Activated naive CD4-positive, alpha-beta T cell treated with anti-CD3 and anti-CD28 coated beads, Interleukin-2, amount 50 U/mL, for 24 hours (primary cell): ENCODE results near the gene GDF9.

Experiments used
- H3K27ac Mint-ChIP-seq: one replicate; pipeline ENCODE4 v1.8.0; 2021; ENCODE audit warnings: mild to moderate bottlenecking, mixed read lengths
- H3K27me3 Mint-ChIP-seq: one replicate; pipeline ENCODE4 v1.8.0; 2021; ENCODE audit warnings: mixed read lengths
- H3K36me3 Mint-ChIP-seq: one replicate; pipeline ENCODE4 v1.8.0; 2021; ENCODE audit warnings: mixed read lengths
- H3K4me1 Mint-ChIP-seq: one replicate; pipeline ENCODE4 v1.8.0; 2021; ENCODE audit warnings: mixed read lengths
- H3K4me3 Mint-ChIP-seq: one replicate; pipeline ENCODE4 v1.8.0; 2021; ENCODE audit warnings: mild to moderate bottlenecking, mixed read lengths
- H3K9me3 Mint-ChIP-seq: one replicate; pipeline ENCODE4 v1.8.0; 2021; ENCODE audit warnings: mixed read lengths

GDF9 gene

GRCh38 chr5:132883261-132883834 lies 17.1 kb upstream of the GDF9 start:
- Mint-ChIP-seq H3K27ac (no peak overlapping the region), H3K36me3 (peaks cover 8% of the 10 kb centered on the region)

DNA sequence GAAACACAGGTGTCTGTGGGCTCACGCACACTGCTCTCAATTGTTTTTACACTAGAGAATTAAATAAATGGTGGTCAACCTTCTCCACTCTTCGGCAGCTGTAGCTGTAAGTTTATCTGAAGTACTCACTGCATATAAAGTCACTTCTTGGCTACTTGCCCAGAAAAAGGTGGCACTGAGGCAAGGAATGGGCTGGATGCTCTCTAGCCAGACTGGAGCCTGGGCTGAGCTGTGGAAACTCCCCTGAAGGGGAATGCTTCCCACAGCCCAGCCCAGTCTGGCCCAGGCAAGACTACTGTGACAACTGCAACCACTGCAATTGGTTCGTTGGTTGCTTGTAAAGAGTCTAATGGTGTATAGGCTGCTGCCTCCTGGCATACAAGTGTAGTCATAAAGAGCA lies 11.7 kb upstream of the GDF9 start:
- H3K36me3 Mint-ChIP-seq = peaks cover 5% of the 10 kb centered on the region
- no peak overlapping the region for H3K4me3 Mint-ChIP-seq
- H3K9me3 Mint-ChIP-seq = no peaks in the 10 kb centered on the region
- H3K27me3 Mint-ChIP-seq = no peaks in the 10 kb centered on the region
- peak overlapping the region; percentile 23 for H3K27ac Mint-ChIP-seq
- no peaks in the 10 kb centered on the region for H3K4me1 Mint-ChIP-seq

More at GRCh38 chr5:132883261-132883834, 17.1 kb upstream of the GDF9 start:
- H3K4me1 Mint-ChIP-seq = peaks cover 7% of the 10 kb centered on the region
- H3K4me3 Mint-ChIP-seq = no peak overlapping the region
- no peaks in the 10 kb centered on the region for H3K27me3 Mint-ChIP-seq
- no peaks in the 10 kb centered on the region for H3K9me3 Mint-ChIP-seq

GRCh38 chr5:132877466-132877865 lies 11.2 kb upstream of the GDF9 start:
- Mint-ChIP-seq H3K27ac (no peak overlapping the region), H3K36me3 (peaks cover 4% of the 10 kb centered on the region), H3K4me3 (no peak overlapping the region), H3K27me3 (no peaks in the 10 kb centered on the region), H3K9me3 (no peaks in the 10 kb centered on the region), H3K4me1 (no peaks in the 10 kb centered on the region)

GRCh38 chr5:132876020-132876759 lies 9.9 kb upstream of the GDF9 start:
- peaks cover 4% of the 10 kb centered on the region for H3K36me3 Mint-ChIP-seq

GRCh38 chr5:132873930-132874271 lies 7.6 kb upstream of the GDF9 start:
- H3K9me3 Mint-ChIP-seq = no peaks in the 10 kb centered on the region
- no peak overlapping the region for H3K4me3 Mint-ChIP-seq
- peaks cover 5% of the 10 kb centered on the region for H3K36me3 Mint-ChIP-seq
- no peak overlapping the region for H3K27ac Mint-ChIP-seq
- H3K4me1 Mint-ChIP-seq = peaks cover under 1% of the 10 kb centered on the region
- no peaks in the 10 kb centered on the region for H3K27me3 Mint-ChIP-seq

More at GRCh38 chr5:132876020-132876759, 9.9 kb upstream of the GDF9 start:
- no peaks in the 10 kb centered on the region for H3K9me3 Mint-ChIP-seq
- H3K27me3 Mint-ChIP-seq = no peaks in the 10 kb centered on the region
- no peaks in the 10 kb centered on the region for H3K4me1 Mint-ChIP-seq
- no peak overlapping the region for H3K27ac Mint-ChIP-seq
- H3K4me3 Mint-ChIP-seq = no peak overlapping the region

DNA sequence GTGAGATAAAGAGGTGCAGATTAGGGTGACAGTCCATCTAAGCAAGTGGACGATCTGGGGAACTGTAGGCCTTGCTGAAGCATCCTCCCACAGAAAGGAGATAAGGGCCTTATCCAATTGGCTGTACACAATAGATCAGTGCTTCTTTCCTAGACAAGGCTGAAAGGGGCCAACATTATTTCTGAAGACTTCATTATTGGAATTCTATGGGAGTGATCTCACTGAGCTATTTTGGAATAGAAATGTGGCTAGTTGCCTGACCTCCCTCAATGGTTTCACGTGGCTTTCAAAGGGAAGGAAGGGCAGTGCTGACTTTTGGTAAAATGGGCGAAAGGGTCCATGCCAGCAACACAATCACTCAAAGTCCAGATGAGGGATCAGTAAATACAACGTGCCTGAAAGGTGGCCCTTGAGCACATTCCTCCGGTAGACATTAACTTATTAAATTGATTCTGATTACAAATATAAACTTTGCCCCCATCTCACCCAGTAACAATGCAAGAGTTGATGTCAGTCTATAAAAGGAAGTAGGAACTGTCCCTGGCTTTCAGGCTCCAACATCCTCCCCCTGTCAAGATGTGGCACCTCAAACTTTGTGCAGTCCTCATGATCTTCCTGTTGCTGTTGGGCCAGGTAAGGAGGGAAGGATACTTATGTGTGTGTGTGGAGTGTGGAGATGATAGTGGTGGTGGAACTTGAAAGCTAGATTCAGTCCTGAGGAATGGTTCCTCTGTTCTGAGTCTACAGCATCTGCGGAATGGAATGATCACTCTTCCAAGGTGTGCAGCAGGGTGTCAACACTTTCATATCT lies 7.1 kb upstream of the GDF9 start, which contains the start of gene LEAP2:
Gene LEAP2 (plus strand): TSS at position 550 of the 811 bp plus-strand sequence. CDS start 27 bp downstream, at position 577.
- Mint-ChIP-seq H3K36me3 (peaks cover 8% of the 10 kb centered on the region), H3K27me3 (no peaks in the 10 kb centered on the region), H3K4me1 (peaks cover 6% of the 10 kb centered on the region), H3K9me3 (no peaks in the 10 kb centered on the region), H3K4me3 (no peak within 1 kb of the TSS), H3K27ac (peak within 1 kb of the TSS; percentile 52)

DNA sequence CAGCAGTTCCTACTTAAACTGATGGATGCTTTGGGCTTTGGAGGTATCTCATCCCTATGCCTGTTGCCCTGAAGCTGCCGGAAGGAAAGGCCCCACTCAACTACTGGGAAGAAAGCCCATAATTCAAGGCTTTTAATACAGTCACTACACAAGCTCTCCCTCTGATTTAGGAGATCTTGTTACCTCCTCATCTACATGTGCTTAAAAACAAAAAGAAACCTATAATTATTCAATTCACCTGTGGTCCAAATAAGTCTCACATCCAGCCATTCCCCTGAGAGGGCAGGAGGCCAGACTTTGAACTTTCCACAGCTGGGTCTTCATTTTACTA lies 6.5 kb upstream of the GDF9 start:
- peak overlapping the region; percentile 52 for H3K27ac Mint-ChIP-seq
- H3K36me3 Mint-ChIP-seq = peaks cover 5% of the 10 kb centered on the region
- peaks cover 11% of the 10 kb centered on the region for H3K4me1 Mint-ChIP-seq
- H3K4me3 Mint-ChIP-seq = no peak overlapping the region
- H3K9me3 Mint-ChIP-seq = no peaks in the 10 kb centered on the region
- no peaks in the 10 kb centered on the region for H3K27me3 Mint-ChIP-seq

GRCh38 chr5:132871459-132872284 lies 5.4 kb upstream of the GDF9 start:
- Mint-ChIP-seq H3K4me3 (no peak overlapping the region), H3K4me1 (peaks cover 18% of the 10 kb centered on the region), H3K27me3 (no peaks in the 10 kb centered on the region), H3K9me3 (no peaks in the 10 kb centered on the region), H3K27ac (no peak overlapping the region), H3K36me3 (peaks cover 12% of the 10 kb centered on the region)

- Mint-ChIP-seq H3K27me3 (no peaks in the 10 kb centered on the region), H3K27ac (peak overlapping the region; percentile 61), H3K4me1 (peaks cover 25% of the 10 kb centered on the region), H3K36me3 (peaks cover 14% of the 10 kb centered on the region), H3K9me3 (no peaks in the 10 kb centered on the region), H3K4me3 (no peak overlapping the region)
Observed at GRCh38 chr5:132870801-132871200, 4.5 kb upstream of the GDF9 start.

DNA sequence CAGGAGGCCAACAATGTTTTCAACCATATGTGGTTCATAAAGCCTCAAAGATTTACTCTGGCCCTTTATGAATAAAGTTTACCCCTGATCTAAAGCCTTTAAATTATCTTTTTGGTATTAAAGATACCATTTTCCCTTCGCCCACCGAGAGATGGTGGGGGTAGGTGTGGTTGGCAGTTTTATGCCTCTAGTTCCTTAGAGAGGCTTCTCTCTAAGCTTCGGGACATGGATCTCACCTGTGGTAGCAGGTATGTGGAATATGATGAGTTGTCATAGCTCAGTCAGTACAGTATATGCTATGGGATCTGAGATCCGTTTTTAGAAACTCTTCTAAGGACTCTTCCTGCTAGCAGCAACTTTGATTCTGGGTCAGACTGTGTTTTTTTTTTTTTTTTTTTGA lies 2.5 kb upstream of the GDF9 start:
- H3K27me3 Mint-ChIP-seq = no peaks in the 10 kb centered on the region
- peaks cover 32% of the 10 kb centered on the region for H3K4me1 Mint-ChIP-seq
- no peaks in the 10 kb centered on the region for H3K9me3 Mint-ChIP-seq
- peak overlapping the region; percentile 58 for H3K4me3 Mint-ChIP-seq
- H3K36me3 Mint-ChIP-seq = peaks cover 14% of the 10 kb centered on the region
- H3K27ac Mint-ChIP-seq = peak overlapping the region; percentile 79

DNA sequence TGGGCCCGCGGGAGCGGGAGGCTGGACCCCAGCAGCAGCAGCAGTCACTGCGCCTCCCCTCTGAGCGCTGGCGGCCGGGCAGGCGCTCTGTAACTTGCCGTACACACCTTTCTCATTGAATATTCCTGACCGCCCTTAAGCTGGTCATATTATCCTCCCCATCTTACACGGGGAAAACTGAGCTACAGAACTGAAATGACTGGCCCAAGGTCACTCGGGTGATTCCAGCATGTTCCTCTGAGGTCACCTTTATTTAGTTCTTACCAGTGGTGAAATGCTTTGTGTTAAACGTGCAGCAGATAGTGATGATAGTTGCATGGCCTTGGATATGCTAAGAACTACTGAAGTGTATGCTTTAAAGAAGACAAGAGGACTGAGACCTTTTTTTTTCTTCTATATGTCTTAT lies 780 bp upstream of the GDF9 start:
- Mint-ChIP-seq H3K27ac (peak overlapping the region; percentile 98), H3K4me1 (peaks cover 32% of the 10 kb centered on the region), H3K36me3 (peaks cover 14% of the 10 kb centered on the region), H3K27me3 (no peaks in the 10 kb centered on the region), H3K4me3 (peak overlapping the region; percentile 97), H3K9me3 (no peaks in the 10 kb centered on the region)

GRCh38 chr5:132865668-132866341 lies 464 bp downstream of the GDF9 start:
- Mint-ChIP-seq H3K9me3 (no peaks in the 10 kb centered on the region), H3K36me3 (peaks cover 14% of the 10 kb centered on the region), H3K4me3 (peak overlapping the region; percentile 97), H3K27ac (peak overlapping the region; percentile 98), H3K4me1 (peaks cover 32% of the 10 kb centered on the region), H3K27me3 (no peaks in the 10 kb centered on the region)

GRCh38 chr5:132860742-132861141 lies 5.5 kb downstream of the GDF9 start:
- peaks cover 6% of the 10 kb centered on the region for H3K4me1 Mint-ChIP-seq
- no peak overlapping the region for H3K4me3 Mint-ChIP-seq
- no peaks in the 10 kb centered on the region for H3K9me3 Mint-ChIP-seq
- H3K27ac Mint-ChIP-seq = no peak overlapping the region
- H3K36me3 Mint-ChIP-seq = no peaks in the 10 kb centered on the region
- H3K27me3 Mint-ChIP-seq = no peaks in the 10 kb centered on the region

GRCh38 chr5:132859889-132860437 lies 6.3 kb downstream of the GDF9 start:
- H3K9me3 Mint-ChIP-seq = no peaks in the 10 kb centered on the region
- no peaks in the 10 kb centered on the region for H3K4me1 Mint-ChIP-seq
- no peaks in the 10 kb centered on the region for H3K27me3 Mint-ChIP-seq
- H3K27ac Mint-ChIP-seq = no peak overlapping the region
- no peaks in the 10 kb centered on the region for H3K36me3 Mint-ChIP-seq
- H3K4me3 Mint-ChIP-seq = no peak overlapping the region

DNA sequence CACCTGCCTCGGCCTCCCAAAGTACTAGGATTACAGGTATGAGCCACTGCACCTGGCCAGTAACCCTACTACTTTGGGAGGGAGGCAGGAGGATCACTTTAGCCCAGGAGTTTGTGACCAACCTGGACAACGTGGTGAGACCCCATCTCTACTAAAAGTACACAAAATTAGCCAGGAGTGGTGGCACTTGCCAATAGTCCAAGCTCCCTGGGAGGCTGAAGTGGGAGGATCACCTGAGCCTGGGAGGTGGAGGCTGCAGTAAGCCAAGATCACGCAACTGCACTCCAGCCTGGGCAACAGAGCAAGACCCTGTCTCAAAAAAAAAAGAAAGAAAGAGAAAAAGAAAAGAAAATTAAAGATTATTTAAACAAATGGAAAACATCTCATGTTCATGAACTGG lies 10.3 kb downstream of the GDF9 start:
- no peaks in the 10 kb centered on the region for H3K36me3 Mint-ChIP-seq
- H3K27me3 Mint-ChIP-seq = no peaks in the 10 kb centered on the region
- no peaks in the 10 kb centered on the region for H3K9me3 Mint-ChIP-seq
- H3K27ac Mint-ChIP-seq = no peak overlapping the region
- H3K4me3 Mint-ChIP-seq = no peak overlapping the region
- no peaks in the 10 kb centered on the region for H3K4me1 Mint-ChIP-seq
